ENCODE results near the gene KRT75.

GRCh38 chr12:52404951-52405350, 29.2 kb downstream of the KRT75 start:
- TF ChIP-seq, protein P1, sequence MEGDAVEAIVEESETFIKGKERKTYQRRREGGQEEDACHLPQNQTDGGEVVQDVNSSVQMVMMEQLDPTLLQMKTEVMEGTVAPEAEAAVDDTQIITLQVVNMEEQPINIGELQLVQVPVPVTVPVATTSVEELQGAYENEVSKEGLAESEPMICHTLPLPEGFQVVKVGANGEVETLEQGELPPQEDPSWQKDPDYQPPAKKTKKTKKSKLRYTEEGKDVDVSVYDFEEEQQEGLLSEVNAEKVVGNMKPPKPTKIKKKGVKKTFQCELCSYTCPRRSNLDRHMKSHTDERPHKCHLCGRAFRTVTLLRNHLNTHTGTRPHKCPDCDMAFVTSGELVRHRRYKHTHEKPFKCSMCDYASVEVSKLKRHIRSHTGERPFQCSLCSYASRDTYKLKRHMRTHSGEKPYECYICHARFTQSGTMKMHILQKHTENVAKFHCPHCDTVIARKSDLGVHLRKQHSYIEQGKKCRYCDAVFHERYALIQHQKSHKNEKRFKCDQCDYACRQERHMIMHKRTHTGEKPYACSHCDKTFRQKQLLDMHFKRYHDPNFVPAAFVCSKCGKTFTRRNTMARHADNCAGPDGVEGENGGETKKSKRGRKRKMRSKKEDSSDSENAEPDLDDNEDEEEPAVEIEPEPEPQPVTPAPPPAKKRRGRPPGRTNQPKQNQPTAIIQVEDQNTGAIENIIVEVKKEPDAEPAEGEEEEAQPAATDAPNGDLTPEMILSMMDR (IDR thresholded peaks at IDR 0.05), result no peak
- no peak for TF ChIP-seq POLR2A (IDR thresholded peaks at IDR 0.05)
